CD14-positive monocyte (primary cell): ENCODE results near the gene EPHA6. TPM values are rescaled to one million over a fixed set of nuclear protein-coding genes. Genes with fewer than 3 reads are reported as not detected.

Experiments used
- DNase-seq, 3 donors: peaks; one replicate each; pipeline ENCODE4 v3.0.0-alpha.2; 2011 to 2022
- H2AFZ ChIP-seq: 2 replicates; pipeline ENCODE4 v1.6.0; 2012; ENCODE audit warnings: mild to moderate bottlenecking, low read depth, low read length, inconsistent platforms; ENCODE audit not compliant: insufficient read depth, poor library complexity, severe bottlenecking
- H3K27ac ChIP-seq, 2 donors: 1 replicate in 1 of 2; 2 replicates in 1 of 2; pipeline ENCODE4 v1.5.1; 2012 to 2013; ENCODE audit warnings: low read length in 2 of 2, control low read depth in 1 of 2, inconsistent platforms in 1 of 2, low read depth in 1 of 2, mild to moderate bottlenecking in 1 of 2
- H3K27me3 ChIP-seq, 2 donors: one replicate each; pipeline versions ENCODE4 v1.6.0 to v1.6.1; 2011 to 2013; ENCODE audit warnings: low read length in 2 of 2; ENCODE audit not compliant: control insufficient read depth in 2 of 2, insufficient read depth in 2 of 2
- H3K36me3 ChIP-seq, 2 donors: replicated peaks in 1 of 2; 1 replicate in 1 of 2; 2 replicates in 1 of 2; pipeline versions ENCODE4 v1.5.1 to v1.6.1; 2012 to 2013; ENCODE audit warnings: low read length in 2 of 2, control low read depth in 1 of 2, inconsistent platforms in 1 of 2, mild to moderate bottlenecking in 1 of 2; ENCODE audit not compliant: insufficient read depth in 2 of 2, control insufficient read depth in 1 of 2
- H3K4me1 ChIP-seq, 2 donors: 1 replicate in 1 of 2; 2 replicates in 1 of 2; pipeline versions ENCODE4 v1.5.1 to v1.6.1; 2012 to 2013; ENCODE audit warnings: low read length in 2 of 2, control low read depth in 1 of 2, inconsistent platforms in 1 of 2, mild to moderate bottlenecking in 1 of 2, moderate library complexity in 1 of 2; ENCODE audit not compliant: insufficient read depth in 2 of 2, control insufficient read depth in 1 of 2
- H3K4me2 ChIP-seq: replicated peaks from 2 replicates; pipeline ENCODE3; 2012; ENCODE audit warnings: low read length, moderate library complexity, mild to moderate bottlenecking; ENCODE audit not compliant: poor library complexity, severe bottlenecking; ENCODE audit errors: extremely low read depth
- H3K4me3 ChIP-seq, 3 experiments: fragments of 200-600 bp in 1 of 3; sonication (generic) in 1 of 3; replicated peaks in 1 of 3; 1 replicate in 2 of 3; 2 replicates in 1 of 3; pipeline ENCODE4 v1.5.1; 2011 to 2013; ENCODE audit warnings: low read length in 3 of 3, mild to moderate bottlenecking in 3 of 3, control low read depth in 2 of 3, low read depth in 2 of 3, inconsistent platforms in 1 of 3, moderate library complexity in 1 of 3
- H3K79me2 ChIP-seq: 2 replicates; pipeline ENCODE4 v1.6.0; 2012; ENCODE audit warnings: mild to moderate bottlenecking, control low read depth, inconsistent platforms, low read length, moderate library complexity; ENCODE audit not compliant: insufficient read depth
- H3K9ac ChIP-seq: 2 replicates; pipeline ENCODE4 v1.6.0; 2017; ENCODE audit warnings: low read length, mild to moderate bottlenecking; ENCODE audit not compliant: insufficient read depth, poor library complexity, severe bottlenecking
- H3K9me3 ChIP-seq, 2 donors: replicated peaks in 1 of 2; 1 replicate in 1 of 2; 2 replicates in 1 of 2; pipeline versions ENCODE4 v1.5.1 to v1.6.1; 2012 to 2013; ENCODE audit warnings: low read length in 2 of 2, control low read depth in 1 of 2; ENCODE audit not compliant: control insufficient read depth in 1 of 2, insufficient read depth in 1 of 2
- H4K20me1 ChIP-seq: 2 replicates; pipeline ENCODE4 v1.6.0; 2012; ENCODE audit warnings: mild to moderate bottlenecking, low read length, control low read depth, moderate library complexity; ENCODE audit not compliant: insufficient read depth
- H3K27ac Mint-ChIP-seq, 7 donors: one replicate each; pipeline ENCODE4 v1.8.0; 2020; ENCODE audit warnings: mild to moderate bottlenecking in 7 of 7, mixed read lengths in 7 of 7, moderate library complexity in 6 of 7, inconsistent platforms in 2 of 7
- H3K27me3 Mint-ChIP-seq, 3 donors: one replicate each; pipeline ENCODE4 v1.8.0; 2021 to 2022; ENCODE audit warnings: low read depth in 3 of 3, mild to moderate bottlenecking in 3 of 3, mixed read lengths in 3 of 3, moderate library complexity in 3 of 3, inconsistent platforms in 1 of 3
- H3K36me3 Mint-ChIP-seq, 2 donors: one replicate each; pipeline ENCODE4 v1.8.0; 2020; ENCODE audit warnings: mixed read lengths in 2 of 2, inconsistent platforms in 1 of 2, mild to moderate bottlenecking in 1 of 2
- H3K4me1 Mint-ChIP-seq: one replicate; pipeline ENCODE4 v1.8.0; 2020; ENCODE audit warnings: mild to moderate bottlenecking, mixed read lengths
- H3K4me3 Mint-ChIP-seq, 2 donors: one replicate each; pipeline ENCODE4 v1.8.0; 2020; ENCODE audit warnings: mild to moderate bottlenecking in 2 of 2, mixed read lengths in 2 of 2, moderate library complexity in 1 of 2
- H3K9me3 Mint-ChIP-seq, 7 donors: one replicate each; pipeline ENCODE4 v1.8.0; 2020 to 2022; ENCODE audit warnings: mixed read lengths in 7 of 7, mild to moderate bottlenecking in 6 of 7, moderate library complexity in 6 of 7, inconsistent platforms in 2 of 7
- WGBS: methylation state at CpG from one replicate; pipeline ENCODE4 v1.1.5; 2013; ENCODE audit warnings: missing lambda C conversion rate; ENCODE audit not compliant: insufficient coverage; 5-methylcytosine and 5-hydroxymethylcytosine counted together
- intact Hi-C, 2 donors: fragments of 100-400 bp; cut with micrococcal nuclease; formaldehyde crosslinking; loops; one replicate each; pipeline versions ENCODE4 v1.15.0 to v1.15.1; 2023
- polyA plus RNA-seq, 3 donors: library from polyadenylated mRNA; depleted of rRNA in 1 of 3; unstranded in 2 of 3; stranded (reverse) in 1 of 3; fragments of 300-500 nt in 2 of 3; fragments of >200 nt in 1 of 3; fragmentation: Illumina TruSeq in 2 of 3; gene quantifications; 1 replicate in 2 of 3; 2 replicates in 1 of 3; pipeline ENCODE4 v1.2.3, GENCODE V29; 2012 to 2021
- TF ChIP-seq, protein P1 (sequence below): fragments of 200-600 bp; IDR thresholded peaks from one replicate; pipeline ENCODE4 v1.8.0; 2022; ENCODE audit warnings: antibody characterized with exemption, mild to moderate bottlenecking

EPHA6 gene
- polyA plus RNA-seq, 3 donors: not detected

DNA sequence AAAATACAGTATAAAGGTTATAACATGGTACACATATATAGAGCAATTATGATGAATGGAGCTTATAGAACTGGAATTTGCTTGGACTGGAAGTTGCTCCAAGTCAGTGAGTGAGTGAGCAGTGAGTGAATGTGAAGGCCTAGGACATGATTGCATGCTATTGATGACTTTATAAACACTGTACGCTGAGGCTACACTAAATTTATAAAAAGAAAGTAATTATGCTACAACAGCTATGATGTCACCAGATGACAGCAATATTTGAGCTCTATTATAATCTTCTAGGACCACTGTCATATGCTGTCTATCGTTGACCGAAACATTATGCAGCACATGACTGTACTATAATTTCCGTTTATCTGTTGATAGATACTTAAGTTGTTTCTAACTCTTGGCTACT is 463.3 kb downstream of the EPHA6 start:
- no peak overlapping the region for H3K4me3 ChIP-seq
- WGBS: no CpG with 5 or more reads among the region's 4 CpGs
- no peak for DNase-seq
- H3K9me3 ChIP-seq: no peaks in the 10 kb centered on the region
- no peaks in the 10 kb centered on the region for H3K4me1 ChIP-seq
- Mint-ChIP-seq H3K27me3 (no peaks in the 10 kb centered on the region), H3K4me3 (no peak overlapping the region), H3K4me1 (no peaks in the 10 kb centered on the region), H3K36me3 (no peaks in the 10 kb centered on the region), H3K27ac (no peak overlapping the region), H3K9me3 (peaks cover 9 to 29% (median 24%) of the 10 kb centered on the region in 7 donors)
- H4K20me1 ChIP-seq: no peaks in the 10 kb centered on the region
- no peaks in the 10 kb centered on the region for H3K27me3 ChIP-seq
- no peaks in the 10 kb centered on the region for H3K79me2 ChIP-seq
- no peak overlapping the region for H2AFZ ChIP-seq
- no peak overlapping the region for H3K9ac ChIP-seq
- H3K27ac ChIP-seq: no peak overlapping the region
- TF ChIP-seq, protein P1, sequence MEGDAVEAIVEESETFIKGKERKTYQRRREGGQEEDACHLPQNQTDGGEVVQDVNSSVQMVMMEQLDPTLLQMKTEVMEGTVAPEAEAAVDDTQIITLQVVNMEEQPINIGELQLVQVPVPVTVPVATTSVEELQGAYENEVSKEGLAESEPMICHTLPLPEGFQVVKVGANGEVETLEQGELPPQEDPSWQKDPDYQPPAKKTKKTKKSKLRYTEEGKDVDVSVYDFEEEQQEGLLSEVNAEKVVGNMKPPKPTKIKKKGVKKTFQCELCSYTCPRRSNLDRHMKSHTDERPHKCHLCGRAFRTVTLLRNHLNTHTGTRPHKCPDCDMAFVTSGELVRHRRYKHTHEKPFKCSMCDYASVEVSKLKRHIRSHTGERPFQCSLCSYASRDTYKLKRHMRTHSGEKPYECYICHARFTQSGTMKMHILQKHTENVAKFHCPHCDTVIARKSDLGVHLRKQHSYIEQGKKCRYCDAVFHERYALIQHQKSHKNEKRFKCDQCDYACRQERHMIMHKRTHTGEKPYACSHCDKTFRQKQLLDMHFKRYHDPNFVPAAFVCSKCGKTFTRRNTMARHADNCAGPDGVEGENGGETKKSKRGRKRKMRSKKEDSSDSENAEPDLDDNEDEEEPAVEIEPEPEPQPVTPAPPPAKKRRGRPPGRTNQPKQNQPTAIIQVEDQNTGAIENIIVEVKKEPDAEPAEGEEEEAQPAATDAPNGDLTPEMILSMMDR: no peak
- intact Hi-C loops: no loop called here
- H3K36me3 ChIP-seq: no peaks in the 10 kb centered on the region
- H3K4me2 ChIP-seq: no peak overlapping the region

DNA sequence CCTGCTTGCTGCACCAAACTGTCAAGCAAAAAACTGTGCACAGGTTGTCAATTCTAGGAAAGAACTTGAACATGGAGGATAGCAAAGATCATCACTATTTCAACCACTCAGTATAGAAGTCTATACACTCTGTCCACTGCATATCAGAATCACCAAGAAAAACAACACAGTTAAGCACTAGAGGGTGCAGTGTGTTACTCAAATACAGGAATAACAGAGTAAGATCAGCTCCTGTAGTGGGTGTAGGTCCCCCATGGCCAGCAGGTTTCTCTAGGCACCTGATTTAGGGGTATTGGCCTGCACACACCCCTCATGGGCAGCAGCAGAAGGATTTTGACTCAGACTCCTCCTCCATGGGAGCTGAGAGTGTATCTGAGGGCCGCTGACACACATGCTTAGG is 464.1 kb downstream of the EPHA6 start:
- Histone ChIP-seq H3K27ac (no peak overlapping the region), H3K4me3 (no peak overlapping the region), H3K4me2 (no peak overlapping the region), H2AFZ (no peak overlapping the region), H3K9me3 (no peaks in the 10 kb centered on the region), H3K27me3 (no peaks in the 10 kb centered on the region), H4K20me1 (no peaks in the 10 kb centered on the region), H3K4me1 (no peaks in the 10 kb centered on the region), H3K79me2 (no peaks in the 10 kb centered on the region), H3K36me3 (no peaks in the 10 kb centered on the region), H3K9ac (no peak overlapping the region)
- Mint-ChIP-seq H3K27me3 (no peaks in the 10 kb centered on the region), H3K9me3 (peaks cover 7 to 23% (median 20%) of the 10 kb centered on the region in 7 donors), H3K27ac (no peak overlapping the region), H3K4me3 (no peak overlapping the region), H3K36me3 (no peaks in the 10 kb centered on the region), H3K4me1 (no peaks in the 10 kb centered on the region)
- TF ChIP-seq, protein P1: no peak
- whole genome bisulfite sequencing: no CpG with 5 or more reads among the region's 1 CpG
- intact Hi-C loops: no loop called here
- no peak for DNase-seq
